OCI-LY1 (cell line): ENCODE results near the gene PAK4.

ENCODE experiments used
- CTCF ChIP-seq: fragments of 200-600 bp; sonication (generic), shearing (Covaris generic); IDR thresholded peaks from 2 replicates; pipeline ENCODE4 v1.5.1; 2017; ENCODE audit warnings: mild to moderate bottlenecking, antibody characterized with exemption, low read length, moderate library complexity, mixed read lengths
- EZH2 ChIP-seq: fragments of 200-600 bp; sonication (generic), shearing (Covaris generic); IDR thresholded peaks from 2 replicates; pipeline ENCODE4 v1.8.0; 2017; ENCODE audit warnings: borderline replicate concordance, mixed run types, mild to moderate bottlenecking, antibody characterized with exemption, low read length, moderate library complexity, mixed read lengths

DNA sequence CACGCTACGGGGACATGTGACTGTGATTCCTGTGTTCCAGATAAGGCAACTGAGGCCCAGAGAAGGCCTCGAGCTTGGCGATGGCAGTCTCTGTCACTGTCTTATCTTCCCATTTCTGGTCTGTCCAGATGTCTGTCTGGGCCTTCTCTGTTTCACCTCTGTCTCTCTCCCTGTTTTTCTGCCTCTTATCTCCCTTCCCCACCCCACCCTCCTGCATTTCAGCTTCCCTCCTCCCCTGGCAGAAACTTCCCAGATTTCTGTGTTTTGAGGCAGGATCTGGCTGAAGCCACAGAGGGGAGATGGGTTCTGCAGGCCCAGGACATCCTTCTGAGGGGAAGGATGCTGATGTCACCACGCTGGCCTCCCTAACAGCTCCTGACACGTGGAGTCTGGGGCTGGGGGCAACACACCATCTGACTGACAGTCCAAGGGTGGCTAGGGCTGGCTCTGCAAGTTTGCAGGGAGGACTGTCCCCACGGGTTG lies 14.4 kb downstream of the PAK4 start:
- TF ChIP-seq CTCF (no peak), EZH2 (no peak)
